Suprapubic skin (tissue), 4 donors: Measurements from ENCODE around the gene HMGN3. TPM values are rescaled to one million over a fixed set of nuclear protein-coding genes. Genes with fewer than 3 reads are reported as not detected.

Source experiments
- DNase-seq, 2 donors: peaks; one replicate each; pipeline ENCODE4 v3.0.0-alpha.2; 2019; ENCODE audit warnings: low spot score in 2 of 2
- H3K27ac ChIP-seq: fragments of 200-600 bp; sonication (generic); one replicate; pipeline ENCODE4 v1.5.1; 2019
- H3K27me3 ChIP-seq: fragments of 200-600 bp; sonication (generic); one replicate; pipeline ENCODE4 v1.5.1; 2019
- H3K36me3 ChIP-seq: fragments of 200-600 bp; sonication (generic); one replicate; pipeline ENCODE4 v1.5.1; 2019
- H3K4me1 ChIP-seq: fragments of 200-600 bp; sonication (generic); one replicate; pipeline ENCODE4 v1.5.1; 2019
- H3K4me3 ChIP-seq: fragments of 200-600 bp; sonication (generic); one replicate; pipeline ENCODE4 v1.5.1; 2019; ENCODE audit warnings: mild to moderate bottlenecking
- H3K9me3 ChIP-seq: fragments of 200-600 bp; sonication (generic); one replicate; pipeline ENCODE4 v1.5.1; 2019
- CTCF ChIP-seq, 2 donors: fragments of 200-600 bp in 1 of 2; fragments of 450-650 bp in 1 of 2; sonication (generic) in 1 of 2; IDR thresholded peaks; one replicate each; pipeline ENCODE4 v1.5.1; 2016 to 2019; ENCODE audit warnings: antibody characterized with exemption in 2 of 2, mild to moderate bottlenecking in 1 of 2, moderate library complexity in 1 of 2
- EP300 ChIP-seq: sonication (generic); formaldehyde crosslinking; IDR thresholded peaks from one replicate; pipeline ENCODE4 v1.6.1; 2017; ENCODE audit warnings: antibody characterized with exemption
- POLR2A ChIP-seq, 2 donors: fragments of 450-650 bp; IDR thresholded peaks; one replicate each; pipeline ENCODE4 v1.6.1; 2017; ENCODE audit warnings: antibody characterized with exemption in 2 of 2, mild to moderate bottlenecking in 2 of 2, moderate library complexity in 2 of 2
- POLR2AphosphoS5 ChIP-seq, 3 donors: sonication (generic); formaldehyde crosslinking; IDR thresholded peaks; one replicate each; pipeline ENCODE4 v1.6.1; 2017; ENCODE audit warnings: antibody characterized with exemption in 3 of 3
- WGBS: methylation state at CpG from one replicate; pipeline ENCODE4 v1.1.5; 2018; 5-methylcytosine and 5-hydroxymethylcytosine counted together
- total RNA-seq, 4 donors: library from RNA; depleted of rRNA; stranded (reverse); fragments of >200 nt; gene quantifications; one replicate each; pipeline ENCODE4 v1.1.0, GENCODE V29; 2016

Gene HMGN3
- total RNA-seq, 4 donors from 2014 or later = 31.0 to 37.8 (median 35.9) TPM

- peaks cover 29% of the 10 kb centered on the region for H3K4me1 ChIP-seq
- H3K27ac ChIP-seq = peak overlapping the region; percentile 86
- peak overlapping the region; percentile 68 for H3K4me3 ChIP-seq
- no peaks in the 10 kb centered on the region for H3K36me3 ChIP-seq
- DNase-seq = no peak
- TF ChIP-seq EP300 = no peak
- TF ChIP-seq CTCF (IDR thresholded peaks at IDR 0.05) = no peak
- TF ChIP-seq POLR2A (IDR thresholded peaks at IDR 0.05) = no peak
- TF ChIP-seq POLR2AphosphoS5 (IDR thresholded peaks at IDR 0.05) = no peak
- H3K27me3 ChIP-seq = no peaks in the 10 kb centered on the region
- H3K9me3 ChIP-seq = no peaks in the 10 kb centered on the region
- WGBS = 83% methylated on average over 6 of the region's 6 CpGs
Measured at GRCh38 chr6:79232696-79233462, 1.6 kb downstream of the HMGN3 start.

- Histone ChIP-seq H3K27ac (no peak overlapping the region), H3K4me1 (peaks cover 29% of the 10 kb centered on the region), H3K36me3 (no peaks in the 10 kb centered on the region), H3K27me3 (no peaks in the 10 kb centered on the region), H3K9me3 (no peaks in the 10 kb centered on the region), H3K4me3 (no peak overlapping the region)
- no peak for DNase-seq
- TF ChIP-seq POLR2A (IDR thresholded peaks at IDR 0.05) = no peak
- TF ChIP-seq CTCF (IDR thresholded peaks at IDR 0.05) = no peak
- no peak for TF ChIP-seq EP300
Measured at GRCh38 chr6:79231666-79232065, 2.8 kb downstream of the HMGN3 start.

GRCh38 chr6:79231101-79231500, 3.4 kb downstream of the HMGN3 start:
- WGBS = 81% methylated on average over 4 of the region's 4 CpGs
- no peak overlapping the region for H3K4me3 ChIP-seq
- H3K9me3 ChIP-seq = no peaks in the 10 kb centered on the region
- H3K36me3 ChIP-seq = no peaks in the 10 kb centered on the region
- H3K27me3 ChIP-seq = no peaks in the 10 kb centered on the region
- no peak for TF ChIP-seq POLR2A (IDR thresholded peaks at IDR 0.05)
- H3K27ac ChIP-seq = no peak overlapping the region
- DNase-seq = no peak
- H3K4me1 ChIP-seq = peaks cover 29% of the 10 kb centered on the region

GRCh38 chr6:79230149-79230548, 4.3 kb downstream of the HMGN3 start:
- Histone ChIP-seq H3K4me1 (peaks cover 29% of the 10 kb centered on the region), H3K9me3 (no peaks in the 10 kb centered on the region), H3K27me3 (no peaks in the 10 kb centered on the region), H3K4me3 (no peak overlapping the region), H3K27ac (no peak overlapping the region), H3K36me3 (no peaks in the 10 kb centered on the region)
- TF ChIP-seq CTCF (IDR thresholded peaks at IDR 0.05) (no peak), POLR2AphosphoS5 (IDR thresholded peaks at IDR 0.05) (no peak), EP300 (no peak), POLR2A (IDR thresholded peaks at IDR 0.05) (no peak)
- DNase-seq = no peak
- 75% methylated on average over 2 of the region's 2 CpGs for WGBS

GRCh38 chr6:79227445-79227844, 7.0 kb downstream of the HMGN3 start:
- Histone ChIP-seq H3K36me3 (no peaks in the 10 kb centered on the region), H3K27me3 (no peaks in the 10 kb centered on the region), H3K4me1 (peaks cover 18% of the 10 kb centered on the region), H3K9me3 (no peaks in the 10 kb centered on the region), H3K4me3 (no peak overlapping the region), H3K27ac (no peak overlapping the region)
- DNase-seq = no peak
- TF ChIP-seq POLR2A (IDR thresholded peaks at IDR 0.05) = no peak
- TF ChIP-seq EP300 = no peak
- no peak for TF ChIP-seq POLR2AphosphoS5 (IDR thresholded peaks at IDR 0.05)
- TF ChIP-seq CTCF (IDR thresholded peaks at IDR 0.05) = no peak
- 100% methylated on average over 1 of the region's 1 CpG for WGBS

DNA sequence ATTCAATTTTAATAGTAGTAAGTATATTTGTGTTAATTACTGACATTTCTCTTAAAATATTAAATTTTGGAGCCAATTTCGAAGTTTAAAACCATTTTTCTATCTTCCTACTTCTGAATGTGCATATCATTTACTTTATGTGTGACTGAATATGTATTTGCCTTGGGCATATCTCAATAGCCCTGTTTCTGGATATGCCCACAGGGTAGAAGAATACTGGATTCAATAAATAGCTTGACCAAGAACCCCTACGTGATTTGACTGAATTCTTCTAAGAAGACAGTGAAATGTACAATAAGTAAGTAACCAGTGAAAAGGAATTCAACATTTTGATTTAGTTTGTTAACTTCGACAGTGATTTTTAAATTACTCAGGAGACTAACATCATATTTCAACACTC, 7.8 kb downstream of the HMGN3 start:
- H3K27ac ChIP-seq = no peak overlapping the region
- TF ChIP-seq EP300 (no peak), POLR2A (IDR thresholded peaks at IDR 0.05) (no peak), CTCF (IDR thresholded peaks at IDR 0.05) (no peak), POLR2AphosphoS5 (IDR thresholded peaks at IDR 0.05) (no peak)
- DNase-seq = no peak
- H3K4me3 ChIP-seq = no peak overlapping the region
- peaks cover 10% of the 10 kb centered on the region for H3K4me1 ChIP-seq
- no peaks in the 10 kb centered on the region for H3K9me3 ChIP-seq
- 83% methylated on average over 3 of the region's 3 CpGs for WGBS
- H3K36me3 ChIP-seq = no peaks in the 10 kb centered on the region
- no peaks in the 10 kb centered on the region for H3K27me3 ChIP-seq
